GM20000 (cell line): ENCODE data around the gene CEP57.

ENCODE experiments used
- DNase-seq: peaks from one replicate; pipeline ENCODE4 v3.0.0; 2012; ENCODE audit warnings: low spot score
- CTCF ChIP-seq: IDR thresholded peaks from 2 replicates; pipeline ENCODE4 v1.5.1; 2012; ENCODE audit warnings: mild to moderate bottlenecking, control low read depth; ENCODE audit errors: extremely low read depth, missing control alignments

CEP57 gene

GRCh38 chr11:95821640-95822039, 31.3 kb downstream of the CEP57 start:
- DNase-seq, result no peak
- no peak for TF ChIP-seq CTCF

DNA sequence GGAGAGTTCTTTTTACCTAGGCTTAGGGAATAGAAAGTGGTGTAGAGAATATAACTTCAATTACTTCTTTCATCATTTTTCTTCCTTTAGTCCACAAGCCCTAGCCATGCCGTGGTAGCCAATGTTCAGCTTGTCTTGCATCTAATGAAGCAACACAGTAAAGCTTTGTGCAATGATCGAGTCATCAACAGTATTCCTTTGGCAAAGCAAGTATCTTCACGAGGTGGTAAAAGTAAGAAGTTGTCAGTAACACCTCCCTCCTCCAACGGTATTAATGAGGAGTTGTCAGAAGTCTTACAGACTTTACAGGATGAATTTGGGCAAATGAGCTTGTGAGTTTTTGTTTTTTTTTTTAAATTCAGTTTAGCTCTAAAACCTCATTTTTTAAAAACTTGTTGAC, 37.4 kb downstream of the CEP57 start:
- no peak for DNase-seq
- TF ChIP-seq CTCF, result no peak

- no peak for TF ChIP-seq CTCF
- DNase-seq, result no peak
These were observed 39.4 kb downstream of the CEP57 start for GRCh38 chr11:95829580-95830259.

DNA sequence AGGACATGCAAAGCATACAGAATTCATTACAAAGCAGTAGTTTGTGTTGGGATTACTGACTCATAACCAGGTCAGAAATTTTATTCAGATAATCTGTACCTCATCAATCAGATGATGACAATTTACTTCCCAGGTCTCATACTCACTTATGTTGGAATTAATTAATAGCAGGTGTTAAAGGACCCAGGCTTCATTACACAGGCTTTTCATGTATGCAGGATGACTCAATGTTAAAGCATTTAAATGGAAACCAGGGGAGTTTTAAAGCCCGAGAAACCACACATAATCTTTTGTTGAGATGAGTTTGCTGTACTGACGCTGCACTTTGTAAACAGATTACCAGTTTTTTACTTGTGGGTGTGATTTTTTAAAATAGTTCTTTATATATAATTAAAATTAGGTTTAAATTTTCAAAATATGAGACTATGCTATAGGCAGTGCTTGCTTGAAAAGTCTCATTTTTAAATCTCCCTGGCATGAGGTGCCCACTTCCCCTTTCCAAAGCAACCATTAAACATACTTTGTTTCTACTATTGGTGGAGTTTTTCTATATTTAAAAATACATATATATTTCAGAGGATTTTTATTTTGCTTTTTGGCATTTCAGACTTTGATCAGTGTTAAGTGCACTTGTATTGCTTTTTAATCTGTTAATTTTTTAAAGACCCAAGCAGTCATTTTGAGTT, 41.0 kb downstream of the CEP57 start:
- no peak for DNase-seq
- no peak for TF ChIP-seq CTCF

DNA sequence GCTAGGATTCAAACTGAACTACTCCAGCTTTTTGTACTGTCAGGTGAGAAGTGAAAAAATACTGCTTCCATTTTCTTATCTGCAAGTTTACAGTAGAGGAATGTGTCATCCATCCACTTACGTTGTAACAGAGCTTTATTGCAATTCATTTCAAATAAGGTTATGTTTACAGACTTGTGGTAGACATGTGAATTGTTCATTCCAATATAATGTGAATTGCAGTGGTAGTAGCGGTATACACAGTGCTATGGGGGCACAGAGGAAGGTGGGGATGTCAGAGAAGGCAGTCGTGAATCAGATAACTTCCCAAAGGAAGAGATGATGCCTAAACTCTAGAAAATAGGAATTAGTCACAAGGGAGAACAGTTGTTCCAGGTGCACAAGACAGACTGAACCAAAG, 42.5 kb downstream of the CEP57 start:
- DNase-seq, result no peak
- TF ChIP-seq CTCF, result no peak

- no peak for TF ChIP-seq CTCF
- no peak for DNase-seq
These were observed 43.1 kb downstream of the CEP57 start for GRCh38 chr11:95833378-95833777.

GRCh38 chr11:95835351-95835750, 45.1 kb downstream of the CEP57 start:
- DNase-seq, result no peak
- no peak for TF ChIP-seq CTCF
